NCI-H526 treated with DMSO at 0.1 percent for 48 hours (cell line): Measurements from ENCODE around the gene ALDOB.

ENCODE experiments used
- DNase-seq: peaks from one replicate; lab custom pipeline; 2025; lab: John Stamatoyannopoulos, UW

Gene ALDOB

GRCh38 chr9:101435601-101436079 lies at the start of gene ALDOB:
Gene ALDOB (minus strand): TSS chr9:101435774. CDS start chr9:101430887, 4,887 bp downstream.
- no peak for DNase-seq

- no peak for DNase-seq
These were observed 48.5 kb upstream of the ALDOB start for GRCh38 chr9:101484046-101484445.

GRCh38 chr9:101481261-101481660 lies 45.7 kb upstream of the ALDOB start:
- no peak for DNase-seq

- no peak for DNase-seq
These were observed 44.8 kb upstream of the ALDOB start for GRCh38 chr9:101480386-101480785.

- no peak for DNase-seq
These were observed 43.9 kb upstream of the ALDOB start for GRCh38 chr9:101479338-101480030.

- no peak for DNase-seq
These were observed 43.3 kb upstream of the ALDOB start for GRCh38 chr9:101478906-101479305.

- no peak for DNase-seq
These were observed 42.9 kb upstream of the ALDOB start for GRCh38 chr9:101478444-101478843.

GRCh38 chr9:101477736-101478135 lies 42.2 kb upstream of the ALDOB start:
- DNase-seq: no peak

GRCh38 chr9:101477214-101477613 lies 41.6 kb upstream of the ALDOB start:
- DNase-seq: no peak

- DNase-seq: no peak
These were observed 41.1 kb upstream of the ALDOB start for GRCh38 chr9:101476576-101477208.

GRCh38 chr9:101472891-101473290 lies 37.3 kb upstream of the ALDOB start:
- DNase-seq: no peak

GRCh38 chr9:101470929-101471328 lies 35.4 kb upstream of the ALDOB start:
- no peak for DNase-seq

- DNase-seq: no peak
These were observed 34.4 kb upstream of the ALDOB start for GRCh38 chr9:101470021-101470420.

- no peak for DNase-seq
These were observed 33.5 kb upstream of the ALDOB start for GRCh38 chr9:101469026-101469425.

GRCh38 chr9:101468116-101468515 lies 32.5 kb upstream of the ALDOB start:
- no peak for DNase-seq

- peak; percentile 10 for DNase-seq
These were observed 32.1 kb upstream of the ALDOB start for GRCh38 chr9:101467690-101468089.

- DNase-seq: no peak
These were observed 31.3 kb upstream of the ALDOB start for GRCh38 chr9:101466863-101467262.

- DNase-seq: peak; percentile 22
These were observed 29.8 kb upstream of the ALDOB start for GRCh38 chr9:101465326-101465915.

- no peak for DNase-seq
These were observed 27.8 kb upstream of the ALDOB start for GRCh38 chr9:101463397-101463796.

GRCh38 chr9:101462558-101462957 lies 27.0 kb upstream of the ALDOB start:
- DNase-seq: no peak

GRCh38 chr9:101460965-101461364 lies 25.4 kb upstream of the ALDOB start:
- no peak for DNase-seq

- DNase-seq: peak; percentile 68
These were observed 23.5 kb upstream of the ALDOB start for GRCh38 chr9:101458963-101459631.

- DNase-seq: no peak
These were observed 21.4 kb upstream of the ALDOB start for GRCh38 chr9:101457003-101457402.
